SH-SY5Y (cell line): Measurements from ENCODE around the gene SLC19A1.

ENCODE experiments used
- GATA2 ChIP-seq: IDR thresholded peaks from 2 replicates; pipeline ENCODE4 v1.6.1; 2011; ENCODE audit warnings: mild to moderate bottlenecking, low read depth, low read length
- GATA3 ChIP-seq: IDR thresholded peaks from 2 replicates; pipeline ENCODE4 v1.6.1; 2011; ENCODE audit warnings: low read depth, mild to moderate bottlenecking, low read length, moderate library complexity

The SLC19A1 gene

DNA sequence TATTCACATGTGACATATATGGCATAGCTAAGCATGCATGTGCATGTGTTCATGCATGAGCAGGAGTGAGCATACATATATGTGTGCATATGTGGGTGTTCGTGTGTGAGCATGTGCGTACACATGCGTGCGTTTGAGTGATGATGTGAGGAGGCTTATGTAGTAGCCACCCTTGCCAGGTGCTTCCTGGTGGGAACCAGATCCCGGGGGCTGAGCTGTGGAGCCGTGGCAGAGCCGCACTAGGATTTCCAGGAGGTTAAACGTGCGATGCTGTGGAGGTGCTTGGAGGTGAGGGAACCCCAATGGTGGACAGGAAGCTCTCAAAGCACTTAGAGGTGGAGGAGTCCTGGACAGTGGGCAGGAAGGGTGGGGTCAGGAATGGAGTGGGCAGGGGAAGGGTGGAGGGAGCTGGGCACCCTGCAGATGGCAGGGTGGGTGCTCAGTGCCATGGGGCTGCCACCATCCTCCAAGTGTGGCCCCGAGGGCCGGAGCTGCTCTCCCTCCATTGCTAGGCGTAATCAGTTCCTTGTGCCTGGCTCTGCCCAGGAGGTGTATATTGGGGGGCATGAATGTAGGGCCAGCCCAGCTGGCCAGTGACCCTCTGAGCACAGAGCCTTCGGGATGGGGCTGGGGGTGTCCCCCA, 88.8 kb downstream of the SLC19A1 start:
- TF ChIP-seq GATA2: no peak
- TF ChIP-seq GATA3: no peak

DNA sequence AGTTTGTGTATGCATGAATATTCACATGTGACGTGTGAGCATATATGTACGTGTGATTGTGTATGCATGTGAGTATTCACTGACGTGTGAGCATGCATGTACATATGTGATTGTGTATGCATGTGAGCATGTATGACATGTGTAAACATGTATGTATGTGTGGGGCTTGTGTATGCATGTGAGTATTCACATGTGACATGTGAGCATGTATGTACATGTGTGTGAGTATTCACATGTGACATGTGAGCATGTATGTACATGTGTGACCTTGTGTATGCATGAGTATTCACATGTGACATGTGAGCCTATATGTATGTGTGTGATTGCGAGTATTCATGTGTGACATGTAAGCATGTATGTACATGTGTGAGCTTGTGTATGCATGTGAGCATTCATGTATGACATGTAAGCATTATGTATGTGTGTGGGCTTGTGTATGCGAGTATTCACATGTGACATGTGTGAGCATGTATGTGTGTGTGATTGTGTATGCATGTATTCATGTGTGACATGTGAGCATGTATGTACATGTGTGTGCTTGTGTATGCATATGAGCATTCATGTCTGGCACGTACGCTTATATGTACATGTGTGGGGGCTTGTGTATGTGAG, 89.4 kb downstream of the SLC19A1 start:
- TF ChIP-seq GATA2 (no peak), GATA3 (no peak)

DNA sequence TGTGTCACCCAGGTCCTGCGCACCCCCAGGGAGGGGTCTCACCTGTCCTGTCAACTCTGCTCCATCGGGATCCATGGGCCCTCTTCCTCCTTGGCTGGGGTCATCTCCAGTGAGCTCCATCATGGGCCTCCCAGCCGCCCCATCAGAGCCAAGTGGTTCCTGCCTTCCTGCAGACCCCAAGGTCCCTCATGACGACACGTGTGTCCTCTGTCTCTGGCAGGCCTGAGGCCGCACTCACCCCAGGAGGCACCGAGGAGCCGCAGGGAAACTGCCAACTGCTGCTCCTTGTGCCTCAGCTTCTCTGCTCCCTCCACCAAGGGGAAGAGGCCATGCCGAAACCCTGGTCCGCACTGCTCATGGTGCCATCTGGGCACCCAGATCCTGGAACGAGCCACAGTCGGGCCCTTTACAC, 90.5 kb downstream of the SLC19A1 start:
- no peak for TF ChIP-seq GATA2
- no peak for TF ChIP-seq GATA3

DNA sequence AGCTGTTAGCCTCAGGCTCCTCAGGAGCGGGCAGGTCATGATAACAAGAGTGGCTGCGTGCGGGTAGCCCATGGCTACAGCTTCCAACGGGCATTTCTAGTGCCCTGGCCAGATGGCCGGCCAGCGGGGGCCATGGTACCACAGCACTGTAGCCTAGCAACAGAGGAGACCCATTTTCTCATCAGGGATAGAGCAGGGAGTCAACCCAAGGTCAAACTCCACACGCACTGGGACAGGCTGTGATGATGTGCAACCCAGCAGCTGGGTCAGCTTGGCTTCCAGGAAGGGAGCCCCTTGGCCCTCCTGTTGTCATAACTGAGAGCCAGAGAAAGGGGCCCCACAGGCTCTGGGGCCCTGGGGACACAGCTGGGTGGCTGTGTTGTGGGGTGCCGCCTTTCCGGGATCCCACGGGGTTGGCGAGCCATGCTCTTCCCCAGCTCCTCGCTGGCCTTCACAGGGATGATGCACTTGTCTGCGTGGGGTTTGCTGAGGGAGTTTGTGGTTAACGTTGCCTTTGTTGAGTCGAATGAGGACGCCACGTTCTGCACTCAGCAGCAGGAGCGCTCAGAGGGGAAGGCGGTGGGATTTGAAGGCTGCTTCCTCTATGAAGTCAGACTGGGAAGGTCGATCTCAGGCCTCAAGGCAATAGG, 91.0 kb downstream of the SLC19A1 start:
- TF ChIP-seq GATA3 (no peak), GATA2 (no peak)

DNA sequence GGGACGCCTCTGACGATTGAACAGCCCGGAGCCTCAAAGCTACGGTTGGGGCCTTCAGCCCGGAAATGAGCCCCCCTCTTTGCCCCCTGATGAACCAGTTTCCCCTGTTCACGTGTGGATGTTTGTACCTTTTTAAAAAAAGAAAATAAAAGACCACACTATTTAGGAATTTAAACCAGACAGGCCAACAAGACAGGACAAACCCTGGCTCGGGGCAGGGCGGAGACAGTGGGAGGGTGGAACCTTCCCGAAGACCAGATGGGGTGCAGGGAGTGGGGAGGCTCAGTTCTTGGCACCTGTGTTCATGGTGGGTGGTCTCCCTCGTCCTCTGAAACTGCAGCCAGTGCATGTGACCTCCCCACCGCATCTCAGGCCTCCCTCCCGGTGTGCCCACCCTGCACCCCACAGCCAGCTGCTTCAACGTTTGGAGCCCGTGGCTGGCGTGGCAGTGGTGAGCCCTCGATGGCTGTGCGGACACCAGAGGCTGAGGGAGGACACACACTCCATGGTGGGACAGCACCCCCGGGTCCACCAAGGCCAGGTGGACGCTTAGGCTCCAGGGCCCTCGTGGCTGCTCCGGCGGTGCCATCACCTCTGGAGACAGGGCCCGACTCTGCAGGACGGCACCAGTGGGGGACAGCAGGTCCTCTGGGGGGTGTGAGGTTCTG, 91.7 kb downstream of the SLC19A1 start:
- TF ChIP-seq GATA3 (no peak), GATA2 (no peak)

DNA sequence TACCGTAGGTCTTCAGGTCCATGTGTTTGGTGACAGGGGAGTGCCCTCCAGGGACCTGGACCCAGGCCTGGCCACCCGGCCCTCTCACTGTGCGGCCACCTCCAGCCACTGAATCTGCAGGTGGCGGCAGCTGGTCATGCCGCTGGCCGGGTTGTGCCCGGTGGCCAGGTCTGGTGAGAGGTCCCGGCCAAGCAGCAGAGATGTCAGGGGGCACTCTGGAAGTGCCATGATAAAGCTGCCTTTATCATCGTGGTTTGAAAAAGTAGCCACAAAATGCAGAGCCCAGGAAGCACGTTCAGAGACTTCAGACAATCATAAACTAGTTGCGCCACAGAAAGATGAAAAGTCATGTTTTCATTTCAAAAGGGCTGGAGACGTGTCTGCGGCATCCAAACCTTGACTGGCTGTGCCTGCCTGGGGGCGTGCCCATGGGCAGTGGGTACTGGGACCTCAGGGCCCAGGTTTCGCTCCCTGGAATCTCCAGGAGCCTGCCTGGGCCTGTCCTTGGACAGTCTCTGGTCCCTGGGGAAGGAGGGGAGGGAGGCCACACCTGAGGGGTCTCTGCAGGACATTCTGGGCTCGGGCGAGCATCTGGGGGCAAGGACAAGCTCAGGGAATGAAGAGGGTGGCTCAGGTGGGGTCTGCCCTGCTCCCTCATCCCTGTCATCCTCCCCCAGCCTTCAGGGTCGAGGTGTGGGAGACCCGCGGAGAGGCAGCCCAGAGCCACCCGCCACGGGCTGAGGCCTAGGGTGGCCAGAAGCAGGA, 92.4 kb downstream of the SLC19A1 start:
- TF ChIP-seq GATA2 (no peak), GATA3 (no peak)

DNA sequence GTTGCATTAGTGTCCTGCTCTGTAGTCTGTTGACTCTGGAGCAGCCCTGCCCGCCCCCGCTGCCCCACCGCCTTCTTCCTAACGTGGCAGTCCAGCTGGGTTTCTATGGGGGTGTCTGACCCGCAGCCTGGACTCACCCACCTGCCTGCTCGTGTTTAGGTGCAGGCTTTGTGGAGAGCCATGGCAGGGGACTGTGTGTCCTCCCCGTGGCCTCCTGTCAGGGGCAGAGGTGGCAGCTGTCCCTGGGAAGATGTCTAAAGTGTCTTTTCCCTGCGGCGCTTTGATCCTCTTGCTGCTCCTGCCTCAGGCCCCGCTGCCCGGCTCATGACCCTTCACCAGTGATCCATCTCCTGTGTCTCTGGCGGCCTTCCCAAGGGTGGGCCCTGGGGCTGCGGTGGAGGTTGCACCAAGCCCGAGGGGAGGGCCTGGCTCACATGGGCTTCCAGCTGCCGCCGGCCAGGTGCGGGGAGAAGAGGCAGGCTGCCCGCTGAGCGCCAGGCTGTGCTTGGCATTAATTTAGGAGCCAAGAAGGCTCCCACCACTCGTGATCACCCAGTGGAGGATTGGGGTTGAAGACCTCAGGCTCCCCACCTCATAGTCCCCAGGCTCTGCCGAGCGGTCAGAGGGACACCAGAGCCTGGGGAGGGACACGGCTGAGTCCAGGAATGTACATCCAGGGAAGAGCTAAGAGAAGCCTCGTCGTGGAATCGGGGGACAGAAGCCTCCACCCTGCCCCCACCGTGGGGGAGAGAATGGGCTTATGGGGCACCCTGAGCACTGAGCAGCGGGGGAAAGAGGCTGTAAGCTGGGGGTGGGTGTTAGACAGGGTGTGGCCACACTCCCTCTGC, 93.2 kb downstream of the SLC19A1 start:
- TF ChIP-seq GATA2 (no peak), GATA3 (no peak)

DNA sequence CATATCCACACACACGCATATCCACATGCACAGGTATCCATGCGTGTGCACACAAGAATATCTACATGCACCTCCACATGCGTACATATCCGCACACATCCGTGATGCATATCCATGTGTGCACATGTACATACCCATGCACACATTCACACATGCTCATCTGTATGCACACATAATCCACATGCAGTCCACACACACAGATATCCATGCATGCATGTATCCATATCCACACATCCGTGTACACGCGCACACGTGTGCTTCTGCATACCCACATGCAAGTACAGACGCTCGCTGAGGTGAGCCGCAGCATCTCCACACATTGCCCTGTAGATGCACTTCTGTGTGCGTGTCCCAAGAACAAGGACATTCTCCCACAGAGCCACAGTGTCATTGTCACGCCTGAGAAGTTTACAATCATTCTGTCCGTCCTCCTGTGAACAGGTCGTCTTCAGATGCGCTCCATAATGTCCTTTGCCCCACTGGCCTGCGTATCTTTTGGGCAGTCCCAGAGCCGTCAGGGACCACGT, 93.9 kb downstream of the SLC19A1 start:
- TF ChIP-seq GATA3 (no peak), GATA2 (no peak)
